ENCODE results near the gene ATG16L1.

Gene ATG16L1

DNA sequence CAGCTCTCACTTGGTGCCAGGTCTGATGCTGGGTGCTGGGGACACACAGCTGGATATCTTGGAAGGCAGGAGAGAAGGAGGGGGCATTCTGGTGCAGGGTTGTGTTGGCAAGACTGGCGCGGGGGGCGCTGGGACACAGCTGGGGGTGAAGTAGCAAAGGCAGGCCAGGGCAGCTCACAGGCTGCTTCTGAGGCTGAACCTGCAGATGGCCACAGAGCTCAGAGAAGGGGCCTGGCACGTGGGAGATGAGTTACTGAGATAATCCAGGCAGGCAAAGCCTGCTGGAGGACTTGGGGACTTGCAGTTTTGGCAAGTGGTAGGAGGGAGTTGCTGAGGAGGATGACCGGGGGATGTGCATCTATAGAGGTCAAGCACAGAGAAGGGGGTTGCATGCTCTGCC, 86.6 kb downstream of the ATG16L1 start:
- no peak for DNase-seq

DNA sequence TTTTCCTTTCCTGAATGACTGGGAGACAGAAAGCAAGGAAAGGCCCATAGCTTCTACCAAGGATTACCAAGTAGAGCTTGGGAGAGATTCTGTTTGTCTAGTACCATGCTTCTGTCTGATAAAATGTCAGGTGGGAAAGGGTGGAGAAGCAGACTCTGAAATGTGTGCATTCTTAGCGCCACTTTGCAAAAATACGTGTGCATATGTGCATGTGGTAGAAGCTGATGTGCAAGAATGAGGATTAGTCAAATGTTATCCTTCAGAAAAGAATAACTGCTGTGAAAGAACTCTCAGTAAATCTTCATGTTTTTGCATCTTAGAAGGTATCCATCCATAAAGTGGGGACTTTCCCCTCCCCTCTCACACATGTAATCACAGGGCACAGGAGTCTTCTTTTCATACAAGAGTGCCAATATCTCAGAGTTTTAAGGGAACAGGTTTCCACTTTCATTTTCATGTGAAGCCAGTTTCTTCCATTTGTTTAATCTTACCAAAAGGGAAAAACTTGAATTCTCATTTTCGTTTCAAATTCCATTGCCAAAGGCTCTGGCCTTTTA, 87.4 kb downstream of the ATG16L1 start:
- no peak for DNase-seq

DNA sequence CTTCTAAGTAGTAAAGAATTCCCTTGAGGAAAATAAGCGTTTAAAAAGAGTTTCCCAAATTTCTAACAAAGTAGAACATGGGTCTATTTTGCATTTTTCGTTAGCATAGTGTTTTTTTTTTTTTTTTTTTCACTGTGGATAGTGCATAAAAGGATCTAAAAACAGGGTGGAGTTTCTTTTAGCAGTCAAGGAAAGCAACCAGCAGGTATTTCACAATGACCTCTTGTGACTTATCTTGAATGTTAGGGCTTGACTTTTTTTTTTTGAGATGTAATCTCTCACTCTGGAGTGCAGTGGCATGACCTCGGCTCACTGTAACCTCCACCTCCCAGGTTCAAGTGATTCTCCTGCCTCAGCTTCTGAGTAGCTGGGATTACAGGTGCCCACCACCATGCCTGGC, 88.0 kb downstream of the ATG16L1 start:
- no peak for DNase-seq

DNA sequence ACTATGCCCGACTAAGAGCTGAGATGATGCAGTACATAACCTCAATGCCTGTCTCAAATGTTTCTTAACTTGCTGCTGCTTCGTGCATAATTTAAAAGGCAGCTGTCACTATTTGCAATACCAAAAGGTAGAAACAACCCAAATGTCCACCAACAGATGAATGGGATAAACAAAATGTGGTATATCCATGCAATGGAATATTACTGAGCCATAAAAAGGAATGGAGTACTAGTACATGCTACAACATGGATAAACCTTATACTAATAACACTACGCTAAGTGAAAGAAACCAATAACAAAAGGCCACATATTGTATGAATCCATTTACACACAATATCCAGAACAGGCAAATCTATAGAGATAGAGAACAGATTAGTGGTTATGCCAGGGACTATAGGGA, 89.8 kb downstream of the ATG16L1 start:
- no peak for DNase-seq

DNA sequence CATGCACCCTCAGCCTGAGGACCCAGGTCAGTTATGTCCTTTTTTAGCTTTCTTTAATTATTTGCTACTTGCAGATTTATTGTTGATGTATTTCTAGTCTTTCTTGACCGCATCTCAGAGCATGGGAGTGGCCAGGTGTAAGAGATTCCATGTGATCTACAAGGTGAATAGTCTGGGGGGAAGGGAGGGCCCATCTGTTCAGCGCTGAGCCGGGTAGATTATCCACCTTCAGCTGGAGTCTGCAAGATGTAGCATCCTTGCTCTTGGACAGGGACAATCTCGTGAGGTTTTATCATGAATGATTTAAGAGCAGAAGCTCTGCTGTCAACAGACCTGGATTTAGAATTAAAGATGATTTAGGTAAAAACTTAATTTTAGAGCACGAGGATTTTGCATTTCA, 90.8 kb downstream of the ATG16L1 start:
- DNase-seq: peak; percentile 5

DNA sequence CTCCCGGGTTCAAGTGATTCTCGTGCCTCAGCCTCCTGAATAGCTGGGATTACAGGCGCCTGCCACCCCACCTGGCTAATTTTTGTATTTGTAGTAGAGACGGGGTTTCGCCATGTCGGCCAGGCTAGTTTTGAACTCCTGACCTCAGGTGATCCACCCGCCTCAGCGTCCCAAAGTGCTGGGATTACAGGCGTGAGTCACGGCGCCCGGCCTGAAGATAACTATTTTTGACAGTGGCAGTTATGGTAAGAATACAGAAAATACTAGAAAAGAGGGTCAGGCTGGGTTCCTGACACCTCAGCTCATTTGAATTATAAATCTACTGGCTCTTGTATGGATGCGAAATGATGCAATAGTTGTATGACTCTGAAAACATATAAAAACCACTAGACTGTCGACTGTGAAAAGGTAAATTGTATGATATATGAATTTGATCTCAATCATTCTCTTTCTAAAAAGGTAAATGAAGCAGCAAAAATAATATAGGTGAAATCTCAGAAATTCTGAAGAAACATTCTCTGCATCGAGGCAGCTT, 91.8 kb downstream of the ATG16L1 start:
- no peak for DNase-seq
